T-helper 1 cell (primary cell): Measurements from ENCODE around the gene SRCIN1.
"Not testable (repeated sequence)": the region's sequence is repeated elsewhere in the genome, so short reads cannot be mapped to it uniquely, and the experiment has no call there.

Experiments
- DNase-seq, 5 donors: peaks; one replicate each; pipeline ENCODE4 v3.0.0-alpha.2; 2012 to 2020

SRCIN1 gene

DNA sequence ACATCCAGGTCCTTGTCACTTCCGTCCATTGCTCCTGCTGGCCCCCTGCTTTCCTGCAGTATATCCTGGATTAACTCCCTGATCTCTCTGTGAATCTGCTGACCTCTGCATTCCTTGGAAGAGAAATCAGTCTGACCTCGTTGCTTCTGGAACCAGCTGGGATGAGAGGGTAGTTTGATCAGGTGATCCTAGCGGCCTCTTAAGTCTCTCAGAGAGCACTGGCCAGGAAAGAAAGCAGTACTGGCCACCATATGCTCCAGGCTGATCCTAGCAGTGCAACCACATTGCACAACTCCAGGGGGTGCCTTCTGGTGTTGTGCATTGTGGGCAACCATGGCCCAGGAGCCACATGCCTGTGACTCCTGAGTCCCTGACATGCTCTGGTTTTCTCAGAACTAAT is 98.3 kb downstream of the SRCIN1 start:
- DNase-seq, result no peak

DNA sequence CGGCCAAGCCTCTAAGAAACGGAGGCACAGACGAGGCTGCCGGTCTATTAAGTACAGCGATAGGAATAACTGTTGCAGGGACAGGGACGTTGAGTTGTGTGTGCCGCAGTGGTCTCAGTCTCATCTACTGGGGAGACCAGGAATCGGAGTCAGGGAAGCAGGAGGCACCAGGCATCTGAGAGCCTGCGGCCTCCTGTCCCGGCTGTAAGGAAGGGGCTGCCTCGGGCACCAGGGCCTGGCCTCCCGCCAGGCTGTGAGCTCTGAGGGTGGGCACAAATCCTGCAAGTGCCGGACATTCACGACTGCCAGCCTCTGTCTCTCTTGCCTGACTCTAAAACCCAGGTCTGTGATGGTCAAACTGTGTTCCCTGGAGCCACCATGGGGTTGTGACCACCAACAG is 101.5 kb downstream of the SRCIN1 start:
- no peak for DNase-seq

DNA sequence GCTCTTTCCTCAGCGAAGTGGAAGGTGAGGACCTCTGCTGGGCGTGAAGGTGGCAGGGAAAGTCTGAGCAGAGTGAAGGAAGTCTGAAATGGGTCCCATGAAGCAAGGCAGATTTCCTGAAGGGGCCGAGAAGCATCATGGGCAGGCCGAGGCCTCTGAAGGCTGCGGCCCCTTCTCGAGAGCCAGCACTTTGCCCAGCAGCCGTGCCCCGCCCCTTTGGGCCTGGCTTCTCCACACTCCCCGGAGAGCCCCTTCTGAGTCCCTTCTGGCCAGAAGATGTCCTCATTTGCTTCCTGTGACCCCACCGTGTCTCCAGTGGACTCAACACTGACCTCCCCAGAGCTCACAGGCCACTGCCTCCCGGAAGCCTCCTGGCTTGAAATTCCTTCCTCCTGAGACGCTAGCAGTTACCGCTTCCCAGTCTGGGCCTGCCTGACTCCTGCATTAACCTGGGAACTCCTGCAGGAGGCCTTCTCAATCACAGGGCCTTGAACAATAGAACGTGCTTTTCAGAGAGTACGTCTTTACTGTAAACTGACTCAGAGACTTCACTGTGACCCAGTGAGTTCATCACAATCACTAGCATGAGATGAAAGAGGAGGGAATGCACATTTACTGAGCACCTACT is 102.4 kb downstream of the SRCIN1 start:
- not testable (repeated sequence) for DNase-seq

DNA sequence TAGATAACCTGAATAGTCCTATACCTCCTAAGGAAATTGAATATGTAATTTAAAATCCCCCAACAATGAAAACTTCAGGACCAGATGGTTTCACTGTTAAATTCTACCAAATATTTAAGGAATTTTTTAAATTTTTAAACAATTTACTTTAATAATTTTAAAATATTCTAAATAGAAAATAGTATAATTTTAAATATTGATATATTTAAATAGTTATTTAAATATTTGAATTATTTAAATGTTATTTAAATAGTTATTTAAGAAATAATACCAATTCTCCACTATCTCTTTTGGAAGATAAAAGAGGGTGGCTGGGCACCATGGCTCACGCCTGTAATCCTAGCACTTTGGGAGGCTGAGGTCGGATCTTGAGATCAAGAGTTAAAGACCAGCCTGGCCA is 104.0 kb downstream of the SRCIN1 start:
- not testable (repeated sequence) for DNase-seq

GRCh38 chr17:38499230-38499629 is 106.5 kb downstream of the SRCIN1 start:
- DNase-seq, result not testable (repeated sequence)

GRCh38 chr17:38498353-38498752 is 107.4 kb downstream of the SRCIN1 start:
- no peak for DNase-seq

- not testable (repeated sequence) for DNase-seq
These were observed 108.1 kb downstream of the SRCIN1 start for GRCh38 chr17:38497656-38498055.

- DNase-seq, result not testable (repeated sequence)
These were observed 111.6 kb downstream of the SRCIN1 start for GRCh38 chr17:38494152-38494551.

GRCh38 chr17:38492067-38493040 is 113.4 kb downstream of the SRCIN1 start:
- DNase-seq, result peak; percentile 73 to 89 (median 81)

DNA sequence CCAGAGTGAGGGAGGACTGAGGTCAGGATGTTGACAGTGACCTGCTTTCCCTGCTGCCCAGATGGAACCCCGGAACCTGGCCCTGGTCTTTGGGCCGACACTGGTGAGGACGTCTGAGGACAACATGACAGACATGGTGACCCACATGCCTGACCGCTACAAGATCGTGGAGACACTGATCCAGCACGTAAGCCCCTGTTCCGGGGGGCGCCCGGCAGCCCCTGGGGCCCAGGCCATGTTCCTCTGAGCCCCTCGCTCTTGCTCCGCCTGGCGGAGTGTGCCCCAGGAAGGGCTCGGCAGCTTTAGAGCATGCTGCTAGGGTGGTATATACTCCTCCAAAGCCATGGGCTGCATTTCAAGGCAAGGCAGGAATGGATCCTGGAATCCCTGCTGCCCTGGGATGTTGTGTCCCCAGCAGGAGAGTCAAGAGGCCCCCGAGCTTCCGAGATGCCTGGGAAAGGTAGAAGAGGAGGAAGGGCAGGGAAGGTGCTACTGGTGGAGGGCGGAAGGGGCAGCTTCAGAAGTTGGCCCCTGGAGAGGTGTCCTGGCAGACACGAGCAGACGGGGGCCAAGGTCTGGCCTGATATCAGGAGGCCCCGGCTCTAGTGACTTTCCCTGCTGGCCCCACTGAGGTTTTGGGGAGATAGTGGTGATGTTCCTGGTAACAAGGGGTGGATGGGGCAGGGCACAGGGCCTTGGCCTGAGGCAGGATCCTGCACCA is 114.2 kb downstream of the SRCIN1 start:
- DNase-seq, result not testable (repeated sequence)

- DNase-seq, result not testable (repeated sequence)
These were observed 116.0 kb downstream of the SRCIN1 start for GRCh38 chr17:38489774-38490173.

DNA sequence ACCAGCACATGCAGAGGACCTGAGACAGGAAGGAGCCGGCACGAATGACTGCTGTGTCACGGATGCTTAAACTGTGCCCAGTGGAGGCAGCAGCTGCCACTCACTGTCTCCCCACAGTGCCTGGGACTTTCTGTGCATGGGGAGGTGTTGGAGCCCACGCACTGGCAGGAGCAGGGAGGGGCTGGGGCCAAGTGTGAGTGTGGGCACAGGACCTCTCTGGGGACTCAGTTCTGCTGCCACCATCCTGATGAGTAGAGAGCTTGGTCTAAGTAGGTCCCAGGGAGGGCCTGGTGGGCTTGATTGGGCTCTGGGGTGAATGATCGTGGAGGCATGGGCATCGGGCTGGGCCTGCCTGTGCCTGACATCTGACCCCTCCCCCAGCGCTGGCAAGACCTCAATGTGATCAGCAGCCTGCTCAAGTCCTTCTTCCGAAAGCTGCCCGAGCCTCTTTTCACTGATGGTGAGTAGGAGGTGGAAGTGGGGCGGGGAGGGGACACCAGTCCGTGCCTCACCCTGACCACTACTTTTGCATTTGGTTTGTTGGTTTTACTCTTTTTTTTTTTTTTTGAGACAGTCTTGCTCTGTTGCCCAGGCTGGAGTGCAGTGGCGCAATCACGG is 120.0 kb downstream of the SRCIN1 start:
- DNase-seq, result peak in 2 of 5 donors; percentile 8 to 59

DNA sequence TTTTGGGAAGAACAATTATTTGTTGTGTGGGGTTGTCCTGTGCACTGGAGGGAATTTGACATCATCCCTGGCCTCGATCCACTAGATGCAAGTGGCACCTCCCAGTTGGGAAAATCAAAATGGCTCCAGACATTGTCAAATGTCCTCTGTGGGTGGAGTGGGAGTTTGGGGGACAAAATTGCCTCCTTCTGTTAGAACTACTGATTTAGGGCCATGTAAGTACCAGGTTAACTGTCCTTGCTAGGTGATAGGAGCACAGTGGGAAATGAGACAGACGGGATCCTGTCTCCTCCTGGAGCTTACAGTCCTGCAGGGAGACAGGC is 120.6 kb downstream of the SRCIN1 start:
- no peak for DNase-seq

DNA sequence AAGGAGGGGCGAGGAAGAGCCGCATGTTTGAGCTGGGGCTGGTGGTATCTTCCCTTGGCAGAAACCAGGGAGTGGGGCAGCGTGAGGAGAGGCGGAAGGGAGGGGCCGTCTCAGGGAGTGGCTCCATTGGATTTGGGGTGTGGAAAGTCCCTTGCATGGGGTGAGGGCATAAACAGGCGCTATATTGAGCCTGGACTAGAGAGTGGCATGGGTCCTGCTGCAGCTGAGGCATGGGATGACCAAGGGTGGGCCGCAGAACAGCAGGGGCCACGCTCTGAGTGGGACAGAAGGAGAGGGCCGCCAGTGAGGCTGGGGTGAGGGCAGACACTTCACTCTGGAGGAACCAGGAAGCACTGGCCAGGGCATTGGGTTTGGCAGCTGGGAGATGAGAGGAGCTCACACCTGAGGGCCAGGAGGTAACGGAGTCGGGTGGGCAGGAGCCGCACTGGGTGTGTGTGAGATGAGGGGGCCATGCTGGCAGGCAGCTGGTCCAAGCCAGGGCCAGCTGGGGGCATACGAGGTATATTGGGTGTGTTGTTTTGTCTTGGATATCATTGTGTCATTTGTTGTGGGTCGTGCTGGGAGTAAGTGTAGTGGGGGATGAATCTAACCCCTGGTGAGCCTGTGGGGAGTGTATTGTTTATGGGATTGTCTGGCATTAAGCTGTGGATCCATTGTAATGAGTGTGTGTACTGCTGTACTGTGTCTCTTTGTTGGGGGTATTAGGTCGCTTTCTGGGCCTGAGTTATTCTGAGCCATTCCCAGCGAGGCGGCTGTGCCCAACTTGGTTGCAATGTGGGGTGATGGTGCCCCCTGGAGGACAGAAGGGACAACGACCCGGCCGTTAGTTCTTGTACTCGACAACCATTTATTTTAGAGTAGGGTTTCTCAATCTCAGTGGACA is 121.3 kb downstream of the SRCIN1 start:
- DNase-seq, result peak in 3 of 5 donors; percentile 29 to 57 (median 57)

DNA sequence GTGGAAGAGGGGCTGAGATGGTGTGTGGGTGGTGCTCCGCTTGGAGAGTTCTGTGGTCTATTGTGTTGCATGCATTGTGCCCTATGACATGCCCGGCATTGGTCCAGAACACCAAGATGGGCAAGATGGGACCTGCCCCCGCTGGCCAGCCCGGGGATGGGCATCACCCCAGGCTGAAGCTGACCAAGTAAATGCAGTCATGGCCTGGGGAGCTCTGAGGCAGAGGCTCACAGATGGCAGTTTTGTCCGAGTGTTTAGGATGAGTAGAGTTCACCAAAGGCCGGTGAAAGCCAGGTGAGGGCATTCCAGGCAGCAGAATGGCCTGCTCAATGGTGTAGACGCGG is 123.1 kb downstream of the SRCIN1 start:
- DNase-seq, result not testable (repeated sequence)

DNA sequence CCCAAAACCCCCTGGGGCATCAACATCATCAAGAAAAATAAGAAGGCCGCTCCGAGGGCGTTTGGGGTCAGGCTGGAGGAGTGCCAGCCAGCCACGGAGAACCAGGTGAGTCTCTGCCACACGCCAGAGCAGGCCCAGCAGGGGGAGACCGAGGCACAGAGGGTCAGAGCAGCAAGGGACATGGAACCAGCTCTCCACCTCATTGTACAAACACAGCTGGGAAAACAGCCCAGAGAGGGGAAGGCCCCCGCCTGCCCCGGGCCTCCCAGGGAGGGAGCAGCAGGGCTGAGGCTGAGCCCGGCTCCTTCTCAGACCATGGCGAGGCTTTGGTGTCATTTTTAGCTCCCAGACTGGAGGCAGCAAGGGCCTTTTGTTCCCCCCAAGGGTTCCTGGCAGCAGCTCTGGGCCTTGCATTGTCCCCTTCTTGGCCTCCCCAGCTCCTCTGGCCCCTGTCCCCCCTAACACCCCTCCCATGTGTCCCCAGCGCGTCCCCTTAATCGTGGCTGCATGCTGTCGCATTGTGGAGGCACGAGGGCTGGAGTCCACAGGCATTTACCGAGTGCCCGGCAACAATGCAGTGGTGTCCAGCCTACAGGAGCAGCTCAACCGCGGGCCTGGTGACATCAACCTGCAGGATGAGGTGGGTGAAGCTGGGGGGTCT is 123.6 kb downstream of the SRCIN1 start:
- DNase-seq, result not testable (repeated sequence)
